NCI-H2029 treated with DMSO at 0.1 percent for 48 hours (cell line): Measurements from ENCODE around the gene STOML1.
"Not testable (repeated sequence)": the region's sequence is repeated elsewhere in the genome, so short reads cannot be mapped to it uniquely, and the experiment has no call there.

Source experiments
- DNase-seq: peaks from one replicate; lab custom pipeline; 2025; lab: John Stamatoyannopoulos, UW

The STOML1 gene

GRCh38 chr15:73987250-73987649 lies 4.8 kb downstream of the STOML1 start:
- no peak for DNase-seq

- no peak for DNase-seq
Observed at GRCh38 chr15:73986776-73987056, 5.4 kb downstream of the STOML1 start.

GRCh38 chr15:73986055-73986775 lies 5.9 kb downstream of the STOML1 start:
- DNase-seq: no peak

DNA sequence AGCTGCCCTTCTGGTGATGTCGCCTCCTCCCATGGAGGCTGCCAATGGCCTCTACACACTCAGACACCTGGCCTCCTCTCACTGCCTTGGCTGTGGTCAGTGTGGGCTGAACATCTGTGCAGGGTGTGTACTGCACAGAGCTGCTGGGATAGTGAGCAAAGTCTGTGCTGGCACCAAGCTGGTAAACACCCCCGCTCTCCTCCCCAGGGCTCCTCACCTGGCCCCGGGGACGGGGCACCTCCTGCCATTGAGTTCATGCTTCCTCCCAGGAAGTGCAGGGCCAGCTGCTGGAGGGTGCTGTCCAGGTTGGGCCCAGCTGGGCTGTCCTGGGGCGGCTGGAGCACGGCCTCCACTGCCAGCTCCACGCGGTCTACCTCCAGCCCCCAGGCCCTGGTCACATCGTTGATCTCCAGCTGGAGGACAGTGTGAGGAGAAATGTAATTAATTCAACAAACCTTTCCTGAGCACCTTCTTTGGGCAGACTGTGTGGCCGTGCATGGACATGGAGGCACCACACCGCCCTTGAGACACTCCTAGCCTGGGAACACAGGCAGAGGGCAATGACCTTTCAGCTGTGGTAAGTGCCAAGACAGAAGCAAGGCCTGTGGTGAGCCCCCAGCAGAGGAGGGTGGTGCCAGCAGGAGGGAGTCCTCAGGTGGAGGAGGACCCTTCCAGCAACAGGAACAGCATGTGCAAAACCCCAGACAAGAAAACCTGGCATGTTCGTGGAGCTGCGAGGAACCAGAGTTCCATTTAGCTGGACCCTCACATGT lies 6.8 kb downstream of the STOML1 start:
- DNase-seq: no peak

GRCh38 chr15:73984208-73984979 lies 7.7 kb downstream of the STOML1 start:
- no peak for DNase-seq

GRCh38 chr15:73983773-73984172 lies 8.3 kb downstream of the STOML1 start:
- DNase-seq: no peak

- DNase-seq: no peak
Observed at GRCh38 chr15:73983211-73983727, 8.8 kb downstream of the STOML1 start.

DNA sequence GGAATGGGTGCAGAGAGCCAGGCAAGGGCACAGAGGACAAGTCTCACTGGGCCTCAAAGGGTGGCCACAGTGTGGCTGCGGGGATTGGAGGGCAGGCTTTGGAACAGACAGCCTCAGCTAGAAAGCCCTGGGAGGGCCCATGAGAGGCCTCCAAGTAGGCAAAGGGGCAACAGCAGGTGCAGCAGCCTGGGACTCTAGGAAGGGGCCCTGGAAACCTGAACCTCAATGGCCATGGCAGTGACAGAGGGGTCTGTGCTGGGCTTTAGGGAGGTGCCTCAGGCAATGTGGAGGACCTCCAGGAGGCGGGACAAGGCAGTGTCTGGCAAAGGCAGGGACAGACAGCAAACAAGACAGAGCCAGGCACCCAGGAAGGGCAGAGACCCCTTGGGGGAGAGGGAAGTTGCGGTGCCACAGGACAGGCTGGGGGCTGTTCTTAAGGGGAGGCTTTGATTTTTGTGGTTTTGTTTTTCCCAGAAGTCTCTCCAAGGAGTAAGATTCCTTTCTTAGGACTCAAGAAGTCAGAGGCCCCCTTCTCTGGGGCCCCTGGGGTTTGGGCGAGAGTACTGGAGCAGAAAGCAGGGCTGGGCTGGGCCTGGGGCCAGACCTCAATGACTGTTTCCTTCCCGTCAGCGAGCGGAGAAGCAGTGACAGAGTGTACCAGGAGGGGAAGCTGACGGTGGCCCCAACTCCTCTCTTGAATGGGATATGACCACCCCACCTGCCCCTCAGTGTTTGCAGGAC lies 9.7 kb downstream of the STOML1 start:
- DNase-seq: no peak

DNA sequence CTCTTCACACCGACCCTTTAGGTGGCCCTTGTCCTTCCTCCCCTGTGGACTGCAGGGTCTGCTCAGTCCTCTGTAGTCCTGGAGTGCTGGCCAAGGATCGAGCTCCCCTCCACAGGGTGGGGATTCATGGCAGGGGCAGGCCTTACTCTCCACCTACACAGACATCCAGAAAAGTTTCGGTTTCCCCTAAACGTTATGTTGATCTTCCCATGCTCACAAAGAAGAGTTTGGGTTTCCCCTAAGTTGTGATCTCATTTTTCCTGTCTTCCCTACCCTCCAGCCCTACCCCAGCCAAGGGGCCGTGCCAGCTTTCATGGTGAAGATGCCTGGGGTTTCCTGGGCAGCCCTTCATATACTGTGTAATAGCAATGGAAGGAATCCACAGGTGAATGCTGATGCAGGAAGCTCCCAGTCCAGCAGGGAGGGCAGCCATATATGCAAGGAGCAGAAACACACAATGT lies 10.3 kb downstream of the STOML1 start:
- DNase-seq: no peak

DNA sequence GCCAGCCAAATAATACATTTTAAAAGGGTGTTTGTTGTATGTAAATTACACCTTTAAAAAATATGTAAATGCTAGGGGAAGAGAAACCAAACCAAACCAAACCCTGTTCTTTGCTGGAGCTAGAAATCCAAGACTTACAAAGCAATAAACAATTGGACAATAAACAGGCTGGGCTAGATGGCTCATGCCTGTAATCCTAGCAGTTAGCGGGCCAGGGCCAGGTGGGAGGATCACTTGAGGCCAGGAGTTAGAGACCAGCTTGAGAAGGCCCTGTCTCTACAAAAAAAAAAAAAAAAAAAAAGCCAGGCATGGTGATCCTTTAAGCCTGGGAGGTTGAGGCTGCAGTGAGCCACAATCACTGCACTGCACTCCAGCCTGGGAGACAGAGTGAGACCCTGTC lies 12.5 kb downstream of the STOML1 start:
- no peak for DNase-seq

- no peak for DNase-seq
Observed at GRCh38 chr15:73978896-73979295, 13.2 kb downstream of the STOML1 start.

- DNase-seq: not testable (repeated sequence)
Observed at GRCh38 chr15:73975440-73976125, 16.5 kb downstream of the STOML1 start.

DNA sequence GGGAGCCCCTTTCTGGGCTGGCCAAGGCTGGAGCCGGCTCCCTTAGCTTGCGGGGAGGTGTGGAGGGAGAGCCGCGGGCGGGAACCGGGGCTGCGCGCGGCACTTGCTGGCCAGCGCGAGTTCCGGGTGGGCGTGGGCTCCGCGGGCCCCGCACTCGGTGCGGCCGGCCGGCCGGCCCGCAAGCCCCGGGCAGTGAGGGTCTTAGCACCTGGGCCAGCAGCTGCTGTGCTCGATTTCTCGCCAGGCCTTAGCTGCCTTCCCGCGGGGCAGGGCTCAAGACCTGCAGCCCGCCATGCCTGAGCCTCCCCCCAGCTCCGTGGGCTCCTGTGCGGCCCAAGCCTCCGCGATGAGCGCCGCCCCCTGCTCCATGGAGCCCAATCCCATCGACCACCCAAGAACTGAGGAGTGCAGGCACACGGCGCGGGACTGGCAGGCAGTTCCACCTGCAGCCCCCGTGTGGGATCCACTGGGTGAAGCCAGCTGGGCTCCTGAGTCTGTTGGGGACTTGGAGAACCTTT lies 18.4 kb downstream of the STOML1 start:
- DNase-seq: not testable (repeated sequence)

DNA sequence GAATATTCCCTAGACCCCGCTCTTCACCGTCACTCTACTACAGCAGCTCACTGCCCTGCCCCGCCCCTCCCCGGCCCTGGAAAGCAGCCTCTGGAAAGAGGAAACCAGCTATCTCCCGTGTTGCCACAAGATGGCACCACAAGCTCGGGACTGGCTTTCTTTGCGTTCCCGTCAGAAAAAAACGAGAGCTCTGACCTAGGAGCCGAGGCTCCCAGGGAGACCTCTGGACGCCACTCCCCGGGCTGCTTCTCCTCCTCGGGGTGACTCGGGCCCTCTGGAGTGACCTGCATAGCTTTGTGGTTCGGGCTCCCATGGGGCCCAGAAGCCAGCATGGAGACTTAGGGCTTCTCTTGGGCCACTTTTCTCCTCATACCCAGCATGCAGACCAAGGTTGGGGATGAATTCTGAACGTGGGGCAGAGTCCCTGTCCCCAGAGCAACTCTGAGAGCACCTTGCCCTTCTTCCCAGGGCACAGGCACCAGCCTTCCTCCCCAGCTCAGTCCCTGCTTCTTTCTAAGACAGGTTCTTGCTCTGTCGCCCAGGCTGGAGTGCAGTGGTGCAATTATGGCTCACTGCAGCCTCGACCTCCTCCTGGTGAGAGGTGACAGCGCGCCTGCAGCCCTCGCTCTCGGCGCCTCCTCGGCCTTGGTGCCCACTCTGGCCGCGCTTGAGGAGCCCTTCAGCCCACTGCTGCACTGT lies 19.0 kb downstream of the STOML1 start:
- DNase-seq: peak; percentile 19

DNA sequence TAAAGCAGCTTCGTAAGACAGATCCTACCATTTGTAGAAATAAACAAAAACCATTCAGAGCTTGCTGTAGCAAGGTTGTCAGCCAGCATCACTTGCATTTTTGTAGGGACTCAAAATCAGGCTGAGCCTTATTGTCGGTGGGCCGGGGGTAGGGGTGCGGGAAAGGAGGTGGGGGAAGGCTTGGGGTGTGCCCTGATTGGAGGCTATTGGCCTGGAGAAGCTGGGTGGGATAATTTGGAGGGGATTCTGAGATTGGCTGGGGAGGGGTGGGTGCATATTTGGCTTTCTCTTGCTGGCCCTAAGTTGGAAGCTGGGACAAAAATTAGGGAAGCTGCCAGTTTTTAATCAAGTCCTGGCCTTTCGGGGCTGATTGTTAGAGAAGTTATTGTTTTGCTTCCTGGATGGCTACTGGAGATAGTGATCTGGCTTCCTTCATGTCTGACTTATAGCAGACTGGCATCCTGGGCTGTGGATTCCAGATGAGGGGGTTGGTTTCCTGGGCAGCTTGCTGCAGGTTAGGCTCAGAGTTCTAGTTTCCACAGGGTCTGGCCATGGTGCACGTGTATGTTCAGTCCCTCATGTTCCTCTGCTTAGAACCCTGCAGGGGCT lies 22.8 kb downstream of the STOML1 start:
- no peak for DNase-seq

DNA sequence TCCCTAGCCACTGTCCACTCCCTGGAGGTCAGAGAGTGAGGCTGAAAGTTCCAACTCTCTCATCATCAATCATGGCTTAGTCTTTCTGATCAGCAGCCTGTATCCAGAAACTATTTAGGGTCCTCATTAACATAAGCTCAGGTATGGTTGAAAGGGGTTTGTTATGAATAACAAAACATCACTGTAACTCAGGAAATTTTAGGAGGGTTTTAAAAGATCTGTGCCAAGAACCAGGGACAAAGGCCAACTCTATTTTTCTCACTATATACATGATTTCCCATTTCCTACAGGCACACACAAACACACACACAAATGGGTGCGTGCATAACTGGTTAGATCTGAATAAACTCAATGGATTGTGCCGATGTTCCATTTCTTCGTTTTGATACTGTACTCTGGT lies 23.6 kb downstream of the STOML1 start:
- no peak for DNase-seq

DNA sequence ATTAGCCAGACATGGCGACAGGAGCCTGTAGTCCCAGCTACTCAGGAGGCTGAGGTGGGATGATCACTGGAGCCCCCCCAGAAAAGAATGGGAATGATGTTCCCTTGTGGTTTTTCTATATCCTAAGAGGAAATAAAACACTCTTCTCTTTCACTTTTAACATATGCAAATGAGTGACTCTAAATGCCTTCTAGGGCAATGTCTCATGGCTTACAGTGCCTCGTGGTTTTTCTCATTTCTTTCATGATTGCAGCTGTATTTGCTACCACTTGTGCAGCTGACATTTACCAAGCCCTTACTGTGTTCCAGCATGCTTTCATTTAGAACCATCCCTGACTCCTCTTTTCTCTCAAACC lies 26.4 kb downstream of the STOML1 start:
- DNase-seq: no peak

- no peak for DNase-seq
Observed at GRCh38 chr15:73965094-73965757, 26.9 kb downstream of the STOML1 start.

DNA sequence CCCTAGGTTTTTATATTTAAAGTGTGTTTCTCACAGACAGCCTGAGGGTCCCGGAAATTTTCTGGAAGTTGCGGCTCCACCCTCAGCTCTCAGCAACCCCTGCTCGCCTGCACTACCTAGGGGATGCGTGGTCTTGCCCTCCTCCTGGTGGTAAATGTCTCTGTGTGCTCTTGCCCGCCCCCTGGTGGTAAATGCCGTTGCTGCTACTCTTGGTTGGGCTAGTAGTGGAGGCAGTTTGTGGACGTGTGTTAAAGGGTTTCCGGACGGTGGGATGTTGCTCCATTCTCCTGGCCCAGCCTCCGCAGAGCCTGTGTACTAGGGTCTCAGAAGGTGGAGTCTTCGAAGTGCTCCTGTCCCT lies 27.4 kb downstream of the STOML1 start:
- peak; percentile 46 for DNase-seq

GRCh38 chr15:73962433-73962832 lies 29.7 kb downstream of the STOML1 start:
- DNase-seq: no peak
